G401 (cell line): Measurements from ENCODE around the gene MRPL41. TPM values are rescaled to one million over a fixed set of nuclear protein-coding genes. Genes with fewer than 3 reads are reported as not detected.
A peak's percentile ranks its signal among the peaks of the same experiment; 100 is the strongest.
"Not testable (repeated sequence)": the region's sequence is repeated elsewhere in the genome, so short reads cannot be mapped to it uniquely, and the experiment has no call there.

Experiments used
- DNase-seq: peaks from one replicate; pipeline ENCODE4 v3.0.0-alpha.2; 2015; ENCODE audit warnings: low spot score
- in situ Hi-C: cut with HindIII; loops from 2 replicates; pipeline ENCODE4 v1.10.0; 2016; ENCODE audit warnings: low sequenced_read_pairs, mixed read lengths
- total RNA-seq: library from RNA; depleted of rRNA; stranded (reverse); fragments of >200 nt; shearing (Covaris generic); gene quantifications from 2 replicates; pipeline ENCODE4 v1.2.3, GENCODE V29; 2014

Gene MRPL41
- total RNA-seq, 1 experiment from 2014 or later = 75.7 TPM

- DNase-seq = no peak
- in situ Hi-C loops = no loop called here
Observed at GRCh38 chr9:137547687-137548543, 3.8 kb upstream of the MRPL41 start.

GRCh38 chr9:137550231-137550621 is 1.5 kb upstream of the MRPL41 start, which contains the start of gene PNPLA7:
PNPLA7 (minus strand) TSS chr9:137550402; CDS start chr9:137550197, 205 bp downstream.
- in situ Hi-C loops = no loop called here
- peak; percentile 92 for DNase-seq

GRCh38 chr9:137550958-137551263 is 768 bp upstream of the MRPL41 start:
- DNase-seq, in situ Hi-C loops: not testable (repeated sequence)

GRCh38 chr9:137552022-137552768 is 516 bp downstream of the MRPL41 start:
- in situ Hi-C loops = no loop called here
- peak; percentile 27 for DNase-seq

GRCh38 chr9:137553654-137554053 is 2.0 kb downstream of the MRPL41 start:
- in situ Hi-C loops, DNase-seq: not testable (repeated sequence)

- in situ Hi-C loops = no loop called here
- no peak for DNase-seq
Observed at GRCh38 chr9:137554349-137554748, 2.7 kb downstream of the MRPL41 start.

GRCh38 chr9:137555179-137555578 is 3.5 kb downstream of the MRPL41 start:
- in situ Hi-C loops = no loop called here
- no peak for DNase-seq

GRCh38 chr9:137556069-137556838 is 4.6 kb downstream of the MRPL41 start:
- DNase-seq = no peak
- in situ Hi-C loops = no loop called here

- no peak for DNase-seq
- in situ Hi-C loops = no loop called here
Observed at GRCh38 chr9:137558127-137558526, 6.4 kb downstream of the MRPL41 start.

GRCh38 chr9:137564134-137564533 is 12.5 kb downstream of the MRPL41 start:
- DNase-seq = no peak
- in situ Hi-C loops = no loop called here

- in situ Hi-C loops = no loop called here
- DNase-seq = no peak
Observed at GRCh38 chr9:137564817-137565411, 13.2 kb downstream of the MRPL41 start.

GRCh38 chr9:137568445-137568844 is 16.8 kb downstream of the MRPL41 start:
- in situ Hi-C loops, DNase-seq: not testable (repeated sequence)

GRCh38 chr9:137569609-137570203 is 18.0 kb downstream of the MRPL41 start:
- in situ Hi-C loops = no loop called here
- DNase-seq = no peak

- in situ Hi-C loops = no loop called here
- no peak for DNase-seq
Observed at GRCh38 chr9:137570566-137570965, 18.9 kb downstream of the MRPL41 start.

- DNase-seq = no peak
- in situ Hi-C loops = no loop called here
Observed at GRCh38 chr9:137574192-137574591, 22.5 kb downstream of the MRPL41 start.

GRCh38 chr9:137575364-137575715 is 23.7 kb downstream of the MRPL41 start:
- no peak for DNase-seq
- in situ Hi-C loops = no loop called here

- no peak for DNase-seq
- in situ Hi-C loops = no loop called here
Observed at GRCh38 chr9:137575716-137576411, 24.2 kb downstream of the MRPL41 start.

- in situ Hi-C loops = no loop called here
- DNase-seq = peak; percentile 93
Observed at GRCh38 chr9:137578518-137579258, 27.0 kb downstream of the MRPL41 start, which contains the start of gene DPH7. DPH7 (minus strand) TSS chr9:137578925; CDS start chr9:137578777, 148 bp downstream.
